Fibroblast of peridontal ligament (primary cell): ENCODE data around the gene NLRP1.

Experiments
- DNase-seq: peaks from one replicate; pipeline ENCODE4 v3.0.0-alpha.2; 2010; ENCODE audit errors: extremely low read depth

NLRP1 gene

DNA sequence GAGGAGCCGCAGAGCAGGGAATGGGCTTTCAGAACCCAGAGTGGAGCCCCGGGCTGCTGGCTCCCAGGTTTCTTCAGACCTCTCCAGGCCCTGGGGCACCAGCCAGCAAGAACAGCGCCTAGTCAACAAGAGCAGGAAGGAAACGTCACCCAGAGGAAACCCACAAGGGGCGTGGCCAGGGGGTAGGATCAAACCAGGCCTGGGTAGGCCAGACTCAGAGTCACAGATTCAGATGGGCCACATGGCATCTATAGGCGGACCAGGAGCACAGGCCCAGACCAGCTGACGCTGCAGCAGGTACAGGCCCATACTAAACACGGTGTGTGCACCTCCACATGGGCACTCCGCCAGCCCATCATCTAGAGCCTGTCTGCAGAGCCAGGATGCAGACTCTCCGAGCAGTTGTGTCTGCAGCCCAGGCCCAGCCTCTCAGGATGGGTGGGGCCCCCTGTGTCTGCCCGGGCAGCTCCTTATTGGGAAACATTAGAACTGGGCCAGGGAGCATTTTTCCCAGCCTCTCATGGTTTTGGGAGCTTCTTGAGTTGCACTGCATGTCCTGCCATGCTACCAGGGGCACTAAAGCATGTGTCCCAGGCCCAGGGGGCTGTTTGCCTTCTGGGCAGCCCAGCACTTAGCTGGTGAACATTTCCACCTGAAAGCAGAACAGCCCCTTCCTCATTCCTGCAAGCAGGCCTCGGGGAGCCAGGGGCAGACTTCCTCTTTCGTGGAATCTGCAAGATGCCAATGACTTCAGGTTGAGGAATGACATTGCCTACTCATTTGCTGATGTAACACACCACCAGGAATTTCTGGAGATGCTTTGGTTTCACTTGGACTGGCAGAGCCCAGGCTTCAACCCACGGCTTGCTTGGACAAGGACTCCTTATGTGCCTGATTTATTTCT, at the start of gene NLRP1:
TSS of gene NLRP1 (minus strand) at position 127 of the 904 bp plus-strand sequence. CDS start 552 bp downstream, outside the sequence.
- peak; percentile 93 for DNase-seq

DNA sequence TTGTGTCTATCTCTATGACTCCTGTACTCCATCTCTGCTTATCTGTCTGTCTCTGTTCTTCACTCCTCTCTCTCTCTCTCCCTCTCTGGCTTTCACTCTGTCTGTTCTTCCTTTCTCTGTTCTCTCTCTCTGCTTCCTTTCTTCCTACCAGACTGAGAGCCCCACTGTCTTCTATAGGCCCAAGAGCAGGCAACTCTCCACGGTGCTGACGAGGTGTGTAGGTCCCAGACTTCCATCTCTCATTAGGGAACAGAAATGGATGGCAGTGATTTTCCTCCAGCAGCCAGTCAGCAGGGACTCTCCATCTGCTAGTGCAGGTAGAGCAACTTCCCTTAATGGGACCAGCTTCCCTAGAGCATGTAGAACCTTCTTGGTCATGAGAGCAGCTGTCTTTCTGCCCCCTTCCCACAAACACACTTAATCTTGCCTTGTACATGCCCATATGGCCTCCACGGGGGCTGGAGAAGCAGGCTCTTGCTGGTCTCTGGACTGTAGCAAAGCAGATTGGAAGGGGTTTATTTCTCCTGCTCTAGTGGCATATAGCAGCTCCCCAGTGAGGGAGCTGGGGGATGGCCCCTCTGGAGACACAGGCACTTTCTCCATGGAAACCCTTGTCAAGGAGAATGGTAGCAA, 47.8 kb upstream of the NLRP1 start:
- DNase-seq: peak; percentile 13

DNA sequence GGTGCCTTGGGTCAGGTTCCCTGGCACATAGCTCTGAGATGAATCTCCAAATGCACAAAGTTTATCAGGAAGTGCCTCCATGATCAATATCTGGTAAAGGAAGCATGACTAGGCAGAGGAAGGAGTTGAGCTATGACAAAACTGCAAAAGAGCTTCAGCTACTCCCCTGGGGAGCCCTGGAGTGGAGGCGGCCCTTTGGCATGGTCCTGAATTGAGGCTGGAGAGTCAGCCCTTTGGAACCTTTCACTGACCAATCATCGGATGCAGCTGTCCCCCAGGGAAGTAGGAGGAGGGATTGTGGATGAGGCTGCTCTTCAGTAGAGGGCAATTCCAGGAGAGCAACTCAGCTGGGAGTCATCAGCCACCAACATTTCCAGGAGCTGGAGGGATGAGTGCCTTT, 46.1 kb upstream of the NLRP1 start:
- peak; percentile 69 for DNase-seq

DNA sequence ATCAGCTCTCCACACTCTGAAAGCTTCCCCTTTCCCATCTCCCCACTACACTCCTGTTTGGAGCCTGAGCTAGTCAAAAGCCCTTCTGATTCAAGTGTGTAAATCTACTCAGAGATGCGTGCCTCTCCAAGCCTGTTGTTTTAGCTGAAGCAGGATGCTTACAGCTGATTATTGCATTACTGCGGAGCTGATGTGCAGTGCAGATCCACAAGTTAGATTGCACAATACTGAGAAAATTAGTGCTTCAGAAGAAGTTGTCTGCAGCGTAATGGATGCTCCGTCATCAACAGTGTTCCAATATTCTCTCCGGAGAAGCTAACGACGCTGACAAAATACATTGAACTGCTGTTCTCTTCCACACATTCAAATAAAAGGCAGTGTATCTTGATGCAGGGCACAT, 44.8 kb upstream of the NLRP1 start:
- no peak for DNase-seq

DNA sequence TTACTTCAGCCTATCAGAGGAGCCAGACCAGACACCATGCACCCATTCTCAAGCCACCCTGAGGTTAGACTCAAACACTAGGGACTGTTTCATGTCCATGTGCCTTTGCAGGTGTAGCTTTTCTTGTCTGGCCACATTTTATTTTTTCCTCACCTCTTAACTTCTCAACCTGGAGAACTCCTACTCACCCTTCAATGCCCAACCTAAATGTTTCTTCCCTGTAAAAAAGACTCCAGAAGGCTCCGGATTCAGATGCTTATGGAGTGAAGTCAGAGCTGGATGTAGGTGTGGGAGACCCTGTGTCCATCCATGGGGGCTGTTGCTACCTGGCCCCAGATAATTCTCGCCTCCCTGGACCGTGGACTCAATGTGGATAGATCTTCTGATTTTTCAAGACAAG, 44.0 kb upstream of the NLRP1 start:
- DNase-seq: no peak

DNA sequence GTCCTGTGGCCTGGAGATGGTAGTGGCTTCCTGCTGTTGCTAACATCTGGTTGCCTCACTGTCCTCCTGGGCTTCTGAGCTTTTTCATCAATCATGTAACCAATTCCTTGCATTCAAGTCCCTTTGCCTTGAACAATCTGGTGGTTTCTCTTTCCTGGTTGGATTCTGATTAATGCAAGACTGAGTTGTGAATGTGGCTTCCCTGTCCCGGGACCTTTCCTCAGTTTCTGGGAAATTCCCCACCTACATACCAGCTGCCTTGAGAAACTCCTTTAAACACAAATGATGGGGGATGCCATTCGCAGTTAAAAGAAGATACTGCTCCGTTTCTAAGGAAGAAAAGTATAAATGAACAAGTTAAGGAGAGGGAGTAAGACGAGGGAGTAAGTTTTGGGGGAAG, 39.9 kb upstream of the NLRP1 start:
- DNase-seq: no peak

DNA sequence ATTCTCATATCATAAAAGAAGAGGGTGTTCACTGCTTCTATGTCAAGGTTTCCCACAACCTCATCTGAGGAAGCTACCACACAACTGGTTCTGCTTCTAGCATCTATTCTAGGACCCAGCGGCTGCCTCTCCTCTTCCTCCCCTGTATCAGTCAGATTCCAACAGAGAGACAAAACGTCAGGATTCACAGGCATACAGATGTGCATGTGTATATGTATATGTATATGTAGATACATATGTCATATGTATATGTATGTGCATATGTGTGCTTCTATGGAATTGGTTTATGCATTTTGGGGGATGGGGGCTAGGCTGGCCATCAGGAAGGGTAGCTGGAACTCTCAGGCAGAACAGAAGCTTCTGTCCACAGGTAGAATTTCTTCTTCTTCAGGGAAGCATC, 37.4 kb upstream of the NLRP1 start:
- no peak for DNase-seq

DNA sequence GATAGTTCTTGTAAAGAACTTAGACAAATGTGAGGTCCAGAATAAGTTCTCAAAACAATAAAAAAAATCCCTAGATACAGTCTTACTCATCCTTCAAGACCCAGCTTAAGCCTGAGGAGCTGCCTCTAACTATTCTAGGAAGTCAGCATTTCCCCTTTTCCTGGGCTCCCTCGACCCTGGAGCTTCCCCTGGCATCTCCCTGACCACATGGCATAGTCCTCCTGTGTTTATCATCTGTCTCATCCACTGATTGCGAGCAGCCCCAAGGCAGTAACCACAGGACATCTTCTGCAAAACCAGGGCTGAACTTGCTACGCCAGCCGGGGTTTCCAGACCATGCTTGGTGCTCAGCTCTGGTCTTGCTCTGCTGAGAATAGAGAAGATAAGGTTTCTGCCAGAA, 36.7 kb upstream of the NLRP1 start:
- DNase-seq: no peak

DNA sequence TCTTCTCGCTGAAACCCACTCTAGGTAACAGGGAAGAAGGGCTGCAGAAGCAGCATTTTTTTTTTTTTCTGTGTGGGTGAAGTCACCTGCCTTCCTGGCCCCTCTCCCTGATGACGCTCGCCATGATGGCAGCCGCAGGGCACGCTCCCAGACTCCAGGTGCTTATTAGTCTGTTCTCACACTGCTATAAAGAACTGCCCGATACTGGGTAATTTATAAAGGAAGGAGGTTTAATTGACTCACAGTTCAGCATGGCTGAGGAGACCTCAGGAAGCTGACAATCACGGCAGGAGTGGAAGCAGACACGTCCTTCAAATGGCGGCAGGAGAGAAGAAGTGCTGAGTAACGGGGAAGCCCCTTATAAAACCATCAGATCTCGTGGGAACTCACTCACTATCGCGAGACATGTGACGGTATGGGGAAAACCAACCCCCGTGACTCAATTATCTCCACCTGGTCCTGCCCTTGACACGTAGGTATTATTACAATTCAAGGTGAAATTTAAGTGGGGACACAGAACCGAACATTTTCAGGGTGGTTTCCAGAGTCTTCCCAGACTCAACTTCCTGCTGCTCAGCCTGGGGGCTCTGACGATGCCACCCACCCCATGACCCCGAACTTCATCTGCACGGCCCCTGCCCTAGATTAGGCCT, 34.9 kb upstream of the NLRP1 start:
- DNase-seq: no peak

DNA sequence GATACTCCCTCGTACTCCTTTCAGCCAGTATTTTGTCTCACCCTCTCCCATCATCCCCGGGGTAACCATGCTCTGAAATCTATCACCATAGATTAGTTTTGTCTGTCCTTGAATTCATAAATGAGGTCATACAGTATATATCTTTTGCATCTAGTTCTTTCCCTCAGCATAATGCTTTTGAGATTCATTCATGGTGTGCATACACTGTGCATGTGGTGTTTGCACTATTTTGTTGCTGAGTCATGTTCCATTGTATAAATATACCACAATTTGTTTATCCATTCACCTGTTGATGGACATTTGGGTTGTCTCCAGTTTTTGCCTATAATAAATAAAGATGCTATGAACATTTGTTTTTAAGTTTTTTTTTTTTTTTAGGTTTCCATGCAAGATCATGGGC, 34.2 kb upstream of the NLRP1 start:
- no peak for DNase-seq

DNA sequence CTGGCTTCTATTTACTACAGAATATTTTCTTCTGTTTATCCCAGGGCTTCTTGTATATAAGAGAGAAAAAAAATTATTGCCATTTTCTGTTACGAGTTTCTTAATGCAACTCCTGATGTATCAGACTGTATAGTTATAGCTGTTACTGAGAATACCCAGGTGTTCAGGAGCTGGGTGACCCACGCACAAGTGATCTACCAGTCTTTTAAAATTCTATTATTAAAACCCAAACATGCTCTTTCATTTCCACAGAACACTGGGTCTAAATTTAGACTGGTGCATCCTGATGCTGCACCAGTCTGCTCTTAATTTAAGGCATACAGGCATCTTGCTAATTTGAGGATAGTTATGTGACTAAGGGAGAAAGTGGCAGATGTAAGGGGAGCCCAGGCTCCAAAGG, 31.2 kb upstream of the NLRP1 start:
- no peak for DNase-seq

DNA sequence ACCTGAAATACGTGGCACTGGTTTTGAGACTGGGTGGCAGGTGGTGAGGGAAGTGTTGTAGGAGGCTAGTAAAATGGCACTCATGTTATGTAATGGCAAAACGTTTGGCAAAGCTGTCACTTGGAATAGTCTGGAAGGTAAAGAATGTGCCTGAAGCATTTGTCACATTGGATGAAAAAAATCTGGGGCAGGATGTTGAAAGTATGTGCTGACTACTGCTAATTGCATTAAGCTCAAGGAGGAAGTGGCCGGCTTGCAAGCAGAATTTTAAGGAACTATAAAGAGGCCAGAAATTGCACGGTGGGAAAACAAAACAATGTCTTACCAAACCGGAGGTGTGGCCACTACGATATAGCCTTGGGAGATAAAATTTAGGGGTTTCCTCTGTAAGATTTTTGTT, 26.6 kb upstream of the NLRP1 start:
- no peak for DNase-seq

DNA sequence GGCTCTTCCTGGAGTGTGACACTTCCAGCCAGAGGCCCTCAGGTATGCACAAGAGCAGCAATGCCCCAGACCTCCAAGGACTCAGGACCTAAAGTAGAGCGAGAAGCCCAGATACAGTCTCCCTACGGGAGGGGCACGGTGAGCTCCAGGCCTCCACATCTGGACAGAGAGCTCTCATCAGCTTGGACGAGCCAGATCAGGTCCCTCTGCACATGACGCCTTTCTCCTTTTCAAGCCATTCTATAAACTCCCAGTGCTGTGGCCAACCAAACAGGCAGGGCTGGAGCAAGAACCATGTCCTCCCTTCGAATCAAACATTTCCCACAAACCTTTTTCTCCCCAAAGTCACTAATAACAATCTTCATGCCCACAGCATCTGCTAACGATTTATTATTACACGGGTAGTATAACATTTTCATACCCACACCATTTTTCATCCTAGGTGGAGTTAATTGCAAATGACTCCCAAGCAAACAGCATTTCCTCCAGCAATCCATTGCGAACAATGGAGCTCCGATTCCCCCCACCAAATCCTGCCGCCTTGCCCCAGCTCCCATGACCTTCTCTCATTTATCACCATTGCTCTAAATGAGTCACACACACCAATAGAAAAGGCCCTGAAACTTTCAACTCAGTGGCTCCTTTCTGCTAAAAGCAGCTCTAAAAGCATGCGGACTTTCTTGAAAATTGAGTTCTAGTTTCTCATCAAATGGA, 24.2 kb upstream of the NLRP1 start:
- no peak for DNase-seq

DNA sequence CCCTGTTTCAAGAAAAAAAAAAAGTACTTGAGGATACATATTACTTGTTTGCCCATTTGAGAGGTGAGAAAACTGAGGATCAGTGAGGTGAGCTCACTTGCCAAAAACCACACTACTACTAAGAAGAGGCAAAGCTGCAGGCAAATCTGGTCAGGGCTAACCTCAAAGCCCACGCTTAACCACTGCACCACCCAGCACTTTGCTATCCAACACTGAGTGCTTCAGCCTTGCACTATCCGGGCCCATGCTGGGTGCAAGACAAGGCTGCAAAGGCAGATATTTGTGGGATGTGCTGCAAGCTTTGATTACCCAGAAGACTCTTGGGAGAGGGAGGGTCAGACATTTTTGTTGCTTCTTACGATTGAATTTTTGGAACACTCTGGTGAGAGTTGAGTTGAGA, 23.6 kb upstream of the NLRP1 start:
- no peak for DNase-seq

DNA sequence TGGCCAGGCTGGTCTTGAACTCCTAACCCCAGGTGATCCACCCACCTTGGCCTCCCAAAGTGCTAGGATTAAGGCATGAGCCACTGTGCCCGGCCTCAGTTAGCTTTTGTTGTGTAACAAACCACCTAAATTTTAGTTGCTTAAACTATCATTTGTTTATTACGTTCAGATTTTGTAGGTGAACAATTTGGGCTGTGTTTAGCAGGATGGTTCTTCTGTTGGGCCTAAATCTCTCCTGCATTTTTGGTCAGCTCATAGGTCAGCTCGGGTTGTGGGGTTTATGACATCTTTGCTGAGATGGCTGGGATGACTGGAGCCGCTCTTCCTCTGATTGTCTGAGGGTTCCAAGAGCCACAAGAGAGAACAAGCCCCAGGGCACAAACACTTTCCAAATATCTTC, 21.1 kb upstream of the NLRP1 start:
- DNase-seq: no peak

DNA sequence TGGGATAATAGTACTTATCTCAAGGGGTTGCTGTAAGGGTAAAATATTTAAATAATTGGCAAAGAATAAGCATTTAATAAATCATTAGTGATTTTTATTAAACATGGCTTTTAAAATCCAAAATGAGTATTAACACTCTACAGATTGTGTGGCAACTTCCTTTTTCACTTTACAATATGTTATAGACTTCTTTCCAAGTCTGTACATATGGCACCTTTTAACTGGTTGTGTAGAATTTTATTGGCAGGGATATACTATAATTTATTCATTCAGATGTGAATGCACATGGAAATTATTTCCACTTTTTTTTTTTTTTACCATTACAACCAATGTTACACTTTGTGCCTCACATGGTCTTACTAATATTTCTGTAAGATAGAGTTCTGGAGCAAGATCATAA, 15.7 kb upstream of the NLRP1 start:
- DNase-seq: no peak

DNA sequence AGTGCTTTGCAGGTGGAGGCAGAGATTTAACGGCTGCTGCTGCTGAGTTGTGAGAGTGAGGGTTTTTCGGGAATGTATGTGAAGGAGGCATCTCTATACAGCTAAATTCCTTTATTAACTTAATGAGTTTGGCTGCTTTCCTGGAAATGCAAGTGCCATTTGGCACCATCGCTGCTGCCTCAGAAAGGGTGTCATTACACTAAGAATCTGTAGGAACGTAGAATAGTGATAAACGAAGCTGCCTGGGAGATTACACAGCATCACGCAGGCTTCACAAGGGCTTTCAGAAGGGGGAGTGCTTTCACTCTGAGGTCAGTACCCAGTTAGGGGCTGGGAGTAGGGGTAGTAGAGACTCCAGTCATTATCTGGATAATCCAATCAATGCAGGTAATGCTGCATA, 14.1 kb upstream of the NLRP1 start:
- no peak for DNase-seq

DNA sequence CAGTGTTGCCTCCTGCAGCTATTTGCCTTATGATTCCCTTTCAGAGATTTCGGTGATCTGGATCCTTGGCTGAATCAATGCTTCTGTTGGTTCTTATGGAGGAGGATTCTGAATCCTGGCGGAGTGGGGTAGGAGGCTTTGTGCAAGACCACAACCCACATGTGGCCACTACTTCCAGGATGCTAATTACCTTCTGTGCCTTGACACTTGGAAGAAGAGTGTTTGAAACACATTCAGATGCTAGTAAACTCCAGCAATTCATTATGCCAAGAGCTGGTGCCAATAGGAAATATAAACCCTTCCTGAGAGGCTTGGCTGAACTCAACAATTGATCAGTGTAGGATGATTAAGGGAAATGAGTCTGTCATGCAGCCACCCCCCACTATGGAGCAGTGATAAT, 12.1 kb upstream of the NLRP1 start:
- no peak for DNase-seq

DNA sequence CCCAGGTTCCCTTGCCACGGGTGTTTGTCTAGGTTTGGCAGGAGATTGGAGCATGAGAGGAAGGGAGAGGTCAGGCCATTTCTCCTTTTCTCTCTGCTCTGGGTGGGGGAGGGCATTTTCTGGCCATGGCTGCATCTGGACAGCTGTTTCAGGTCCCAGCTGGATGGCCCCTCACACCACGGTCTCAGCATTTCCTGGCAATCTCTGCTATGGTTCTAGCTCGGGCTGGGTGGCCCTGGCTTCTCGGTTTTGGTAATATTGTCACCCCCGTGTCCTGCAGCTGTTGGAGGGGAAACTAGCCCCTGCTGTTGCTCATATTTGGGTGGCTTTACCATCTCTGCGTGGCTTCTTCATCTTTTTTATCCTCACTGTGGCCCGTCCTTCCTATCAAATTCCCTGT, 11.5 kb upstream of the NLRP1 start:
- no peak for DNase-seq

DNA sequence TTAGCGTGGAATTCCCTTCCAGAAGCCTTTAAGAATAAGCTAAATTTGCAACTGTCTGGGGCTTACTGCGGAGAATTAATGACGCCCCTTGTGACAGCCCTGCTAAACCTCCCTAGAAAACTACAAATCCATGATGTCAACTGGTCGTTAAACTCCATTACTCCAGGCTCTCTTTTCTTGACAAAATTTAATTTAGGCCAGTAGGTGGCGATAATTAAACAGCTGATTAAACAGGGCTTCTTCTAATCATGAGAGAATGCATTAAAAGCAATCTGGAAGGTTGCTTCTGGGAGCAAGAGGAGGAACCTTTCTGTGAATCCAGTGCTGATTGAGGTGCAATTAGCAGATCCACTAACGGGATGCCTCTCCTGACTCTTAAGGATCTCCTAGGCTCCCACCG, 8.1 kb upstream of the NLRP1 start:
- DNase-seq: peak; percentile 74

DNA sequence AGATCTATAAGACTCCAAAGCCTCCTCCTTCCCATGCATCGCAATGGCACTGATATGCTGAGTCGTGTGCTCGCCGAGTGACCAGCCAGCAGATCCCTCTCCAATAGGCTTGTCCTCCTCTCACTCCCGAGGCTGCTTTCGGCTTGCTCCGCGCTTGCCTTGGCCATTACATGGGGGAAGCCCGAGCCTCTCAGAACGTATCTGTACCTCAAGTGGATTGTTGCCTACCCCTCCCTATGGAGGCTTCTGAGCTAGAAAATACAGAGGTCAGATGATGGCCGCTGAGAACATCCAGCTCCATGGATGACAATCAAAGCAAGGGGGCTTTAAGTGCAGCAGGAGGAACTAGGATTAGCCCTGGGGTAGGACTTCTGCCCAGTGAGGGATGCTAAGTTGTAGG, 7.7 kb upstream of the NLRP1 start:
- DNase-seq: no peak

DNA sequence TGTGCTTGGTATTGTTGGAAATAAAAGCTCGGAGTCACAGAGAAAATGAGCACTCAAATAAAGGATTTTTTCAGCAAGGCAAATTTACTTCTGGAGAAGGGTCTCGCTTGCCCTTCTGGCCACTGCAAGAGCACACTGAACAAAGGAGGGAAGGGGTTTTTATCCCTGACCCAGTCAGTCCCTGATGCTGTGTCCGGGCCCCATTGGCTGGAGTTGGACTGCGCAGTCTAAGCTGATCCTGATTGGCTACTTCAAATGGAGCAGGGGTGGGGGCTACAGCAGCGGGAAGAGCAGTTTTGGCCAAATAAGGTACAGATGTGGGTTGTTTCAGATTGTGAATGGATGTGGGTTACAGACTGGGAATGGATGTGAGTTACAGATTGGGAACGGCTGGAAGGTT, 4.3 kb upstream of the NLRP1 start:
- DNase-seq: no peak
